Trophoblast cell (in vitro differentiated cells and primary cell): ENCODE measurements around the gene DYNLRB1.

Experiments used
- DNase-seq, 2 donors: peaks; one replicate each; pipeline ENCODE4 v3.0.0-alpha.2; 2016
- H2AFZ ChIP-seq: 2 replicates; pipeline ENCODE4 v1.6.1; 2013; ENCODE audit warnings: low read length, moderate library complexity, mild to moderate bottlenecking; ENCODE audit not compliant: insufficient read depth, poor library complexity
- H2AK5ac ChIP-seq: 2 replicates; pipeline ENCODE4 v1.6.1; 2013; ENCODE audit warnings: mild to moderate bottlenecking, low read length
- H2BK120ac ChIP-seq: 2 replicates; pipeline ENCODE4 v1.6.1; 2013; ENCODE audit warnings: low read length, mild to moderate bottlenecking, moderate library complexity; ENCODE audit not compliant: insufficient read depth, poor library complexity
- H2BK12ac ChIP-seq: 2 replicates; pipeline ENCODE4 v1.6.1; 2013; ENCODE audit warnings: mild to moderate bottlenecking, low read length, moderate library complexity
- H2BK5ac ChIP-seq: 2 replicates; pipeline ENCODE4 v1.6.1; 2013; ENCODE audit warnings: low read length, low read depth, moderate library complexity, mild to moderate bottlenecking; ENCODE audit not compliant: poor library complexity
- H3K14ac ChIP-seq: 2 replicates; pipeline ENCODE4 v1.6.1; 2013; ENCODE audit warnings: mild to moderate bottlenecking, low read length
- H3K18ac ChIP-seq: 2 replicates; pipeline ENCODE4 v1.6.1; 2013; ENCODE audit warnings: mild to moderate bottlenecking, low read length
- H3K23ac ChIP-seq: 2 replicates; pipeline ENCODE4 v1.6.1; 2013; ENCODE audit warnings: low read length
- H3K27ac ChIP-seq: 2 replicates; pipeline ENCODE4 v1.5.1; 2013; ENCODE audit warnings: low read depth, mild to moderate bottlenecking, inconsistent platforms, low read length, moderate library complexity
- H3K27me3 ChIP-seq: 2 replicates; pipeline ENCODE4 v1.6.1; 2013; ENCODE audit warnings: inconsistent platforms, mild to moderate bottlenecking, low read length, moderate library complexity; ENCODE audit not compliant: insufficient read depth
- H3K36me3 ChIP-seq, 2 experiments: 1 replicate in 1 of 2; 2 replicates in 1 of 2; pipeline ENCODE4 v1.6.1; 2013; ENCODE audit warnings: low read length in 2 of 2, mild to moderate bottlenecking in 2 of 2, moderate library complexity in 1 of 2; ENCODE audit not compliant: insufficient read depth in 2 of 2, control insufficient read depth in 1 of 2
- H3K4ac ChIP-seq: 2 replicates; pipeline ENCODE4 v1.6.1; 2013; ENCODE audit warnings: low read depth, mild to moderate bottlenecking, low read length, moderate library complexity
- H3K4me1 ChIP-seq, 2 experiments: 1 replicate in 1 of 2; 2 replicates in 1 of 2; pipeline ENCODE4 v1.6.1; 2013; ENCODE audit warnings: low read length in 2 of 2, mild to moderate bottlenecking in 2 of 2, moderate library complexity in 1 of 2; ENCODE audit not compliant: insufficient read depth in 2 of 2, control insufficient read depth in 1 of 2
- H3K4me2 ChIP-seq: 2 replicates; pipeline ENCODE4 v1.6.1; 2013; ENCODE audit warnings: inconsistent platforms, mild to moderate bottlenecking, low read length, moderate library complexity
- H3K4me3 ChIP-seq: 2 replicates; pipeline ENCODE4 v1.5.1; 2013; ENCODE audit warnings: mild to moderate bottlenecking, low read depth, low read length, inconsistent platforms
- H3K79me1 ChIP-seq: one replicate; pipeline ENCODE4 v1.6.1; 2013; ENCODE audit warnings: low read length
- H3K79me2 ChIP-seq: 2 replicates; pipeline ENCODE4 v1.6.1; 2013; ENCODE audit warnings: low read length, mild to moderate bottlenecking; ENCODE audit not compliant: control insufficient read depth, insufficient read depth, poor library complexity
- H3K9ac ChIP-seq: 2 replicates; pipeline ENCODE4 v1.6.1; 2013; ENCODE audit warnings: mild to moderate bottlenecking, low read length
- H3K9me3 ChIP-seq: 2 replicates; pipeline ENCODE4 v1.6.1; 2013; ENCODE audit warnings: low read depth, mild to moderate bottlenecking, control low read depth, inconsistent platforms, low read length; ENCODE audit not compliant: insufficient read depth
- H4K12ac ChIP-seq: 2 replicates; pipeline ENCODE4 v1.6.1; 2013; ENCODE audit warnings: low read depth, mild to moderate bottlenecking, low read length, moderate library complexity
- H4K8ac ChIP-seq: 2 replicates; pipeline ENCODE4 v1.6.1; 2013; ENCODE audit warnings: low read depth, mild to moderate bottlenecking, low read length, moderate library complexity
- H4K91ac ChIP-seq: one replicate; pipeline ENCODE4 v1.6.1; 2013; ENCODE audit warnings: low read depth, mild to moderate bottlenecking, low read length, moderate library complexity
- WGBS: extraction: QIAGEN DNeasy Blood & Tissue Kit; methylation state at CpG from one replicate; pipeline ENCODE4 v1.1.7; 2013; ENCODE audit warnings: missing lambda C conversion rate; ENCODE audit not compliant: insufficient read length, insufficient coverage; ENCODE audit errors: extremely low coverage; 5-methylcytosine and 5-hydroxymethylcytosine counted together

Gene DYNLRB1

GRCh38 chr20:34485068-34485634, 31.1 kb upstream of the DYNLRB1 start:
- Histone ChIP-seq H3K14ac (no peak overlapping the region), H4K8ac (no peak overlapping the region), H4K12ac (no peak overlapping the region), H2AK5ac (no peak overlapping the region), H2BK120ac (no peak overlapping the region), H3K4me3 (no peak overlapping the region), H3K27ac (no peak overlapping the region), H3K36me3 (peaks cover 40 to 46% of the 10 kb centered on the region in 2 experiments), H2BK5ac (no peak overlapping the region), H2BK12ac (no peak overlapping the region), H3K27me3 (no peaks in the 10 kb centered on the region), H3K9ac (no peak overlapping the region), H3K79me1 (no peaks in the 10 kb centered on the region), H3K18ac (no peak overlapping the region), H3K79me2 (no peaks in the 10 kb centered on the region), H4K91ac (no peak overlapping the region), H3K4ac (no peak overlapping the region), H2AFZ (no peak overlapping the region), H3K4me2 (no peak overlapping the region), H3K4me1 (no peaks in the 10 kb centered on the region), H3K9me3 (peaks cover 3% of the 10 kb centered on the region), H3K23ac (no peak overlapping the region)
- WGBS, result no CpG with 5 or more reads among the region's 4 CpGs
- no peak for DNase-seq

- no peak overlapping the region for H3K4ac ChIP-seq
- H3K14ac ChIP-seq, result no peak overlapping the region
- no peak overlapping the region for H3K23ac ChIP-seq
- no peak overlapping the region for H3K4me3 ChIP-seq
- H3K27me3 ChIP-seq, result no peaks in the 10 kb centered on the region
- DNase-seq, result no peak
- no peak overlapping the region for H3K9ac ChIP-seq
- no peak overlapping the region for H2BK120ac ChIP-seq
- no peak overlapping the region for H3K27ac ChIP-seq
- H2AK5ac ChIP-seq, result no peak overlapping the region
- no peak overlapping the region for H2BK5ac ChIP-seq
- H3K79me1 ChIP-seq, result no peaks in the 10 kb centered on the region
- no peak overlapping the region for H4K91ac ChIP-seq
- no CpG with 5 or more reads among the region's 4 CpGs for WGBS
- H3K4me2 ChIP-seq, result no peak overlapping the region
- H3K18ac ChIP-seq, result no peak overlapping the region
- no peak overlapping the region for H4K12ac ChIP-seq
- no peaks in the 10 kb centered on the region for H3K79me2 ChIP-seq
- no peaks in the 10 kb centered on the region for H3K9me3 ChIP-seq
- H4K8ac ChIP-seq, result no peak overlapping the region
- no peak overlapping the region for H2AFZ ChIP-seq
- H2BK12ac ChIP-seq, result no peak overlapping the region
- H3K36me3 ChIP-seq, result peaks cover 37 to 38% of the 10 kb centered on the region in 2 experiments
- no peaks in the 10 kb centered on the region for H3K4me1 ChIP-seq
Measured at GRCh38 chr20:34491226-34491931, 24.8 kb upstream of the DYNLRB1 start.

- Histone ChIP-seq H4K91ac (no peak overlapping the region), H3K4me3 (no peak overlapping the region), H3K79me1 (no peaks in the 10 kb centered on the region), H3K9ac (no peak overlapping the region), H2BK5ac (no peak overlapping the region), H2AK5ac (no peak overlapping the region), H3K79me2 (no peaks in the 10 kb centered on the region), H2BK120ac (no peak overlapping the region), H3K27ac (no peak overlapping the region), H2BK12ac (no peak overlapping the region), H3K23ac (no peak overlapping the region), H4K12ac (no peak overlapping the region), H3K18ac (no peak overlapping the region), H4K8ac (no peak overlapping the region), H2AFZ (no peak overlapping the region), H3K27me3 (no peaks in the 10 kb centered on the region), H3K4me1 (no peaks in the 10 kb centered on the region), H3K9me3 (no peaks in the 10 kb centered on the region), H3K14ac (no peak overlapping the region), H3K4me2 (no peak overlapping the region), H3K36me3 (peaks cover 36 to 38% of the 10 kb centered on the region in 2 experiments), H3K4ac (no peak overlapping the region)
- no peak for DNase-seq
- WGBS, result no CpG with 5 or more reads among the region's 4 CpGs
Measured at GRCh38 chr20:34491932-34492509, 24.2 kb upstream of the DYNLRB1 start.

- H3K4me2 ChIP-seq, result no peak overlapping the region
- no peak overlapping the region for H2BK12ac ChIP-seq
- H3K27me3 ChIP-seq, result no peaks in the 10 kb centered on the region
- no peak overlapping the region for H4K12ac ChIP-seq
- no peaks in the 10 kb centered on the region for H3K79me2 ChIP-seq
- no peak overlapping the region for H3K14ac ChIP-seq
- no peak overlapping the region for H3K27ac ChIP-seq
- peaks cover 30 to 33% of the 10 kb centered on the region in 2 experiments for H3K36me3 ChIP-seq
- H2AK5ac ChIP-seq, result no peak overlapping the region
- no CpG with 5 or more reads among the region's 4 CpGs for WGBS
- H3K9me3 ChIP-seq, result peaks cover 2% of the 10 kb centered on the region
- H3K9ac ChIP-seq, result no peak overlapping the region
- no peak for DNase-seq
- no peak overlapping the region for H2BK120ac ChIP-seq
- no peak overlapping the region for H4K91ac ChIP-seq
- H3K4me3 ChIP-seq, result no peak overlapping the region
- H3K4me1 ChIP-seq, result no peaks in the 10 kb centered on the region
- H3K18ac ChIP-seq, result no peak overlapping the region
- H3K4ac ChIP-seq, result no peak overlapping the region
- no peaks in the 10 kb centered on the region for H3K79me1 ChIP-seq
- H2AFZ ChIP-seq, result no peak overlapping the region
- H4K8ac ChIP-seq, result no peak overlapping the region
- H3K23ac ChIP-seq, result no peak overlapping the region
- H2BK5ac ChIP-seq, result no peak overlapping the region
Measured at GRCh38 chr20:34493646-34494045, 22.6 kb upstream of the DYNLRB1 start.
